HG03196 (cell line): Measurements from ENCODE around the gene KIAA0319L.
"Not testable (repeated sequence)": the region's sequence is repeated elsewhere in the genome, so short reads cannot be mapped to it uniquely, and the experiment has no call there.

Experiments
- ATAC-seq: cut with Tn5 transposase; IDR thresholded peaks from one replicate; pipeline ENCODE4 v1.9.1; 2021; ENCODE audit not compliant: unreplicated experiment

KIAA0319L gene

DNA sequence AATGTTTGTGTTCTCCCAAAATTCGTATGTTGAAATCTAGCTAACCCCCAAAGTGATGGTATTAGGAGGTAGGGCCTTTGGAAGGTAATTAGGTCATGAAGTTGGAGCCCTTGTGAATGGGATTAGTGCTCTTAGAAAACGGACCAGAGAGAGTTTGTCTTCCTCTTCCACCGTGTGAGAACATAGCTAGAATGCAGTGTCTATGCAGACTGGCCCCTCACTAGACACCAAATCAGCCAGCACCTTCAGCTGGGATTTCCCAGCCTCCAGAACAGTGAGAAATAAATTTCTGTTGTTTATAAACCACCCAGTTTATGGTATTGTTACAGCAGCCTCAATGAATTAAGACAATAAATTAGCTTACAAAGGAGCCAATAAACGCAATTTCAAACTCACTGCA lies 58.0 kb downstream of the KIAA0319L start:
- ATAC-seq: no peak

GRCh38 chr1:35497571-35497970 lies 59.6 kb downstream of the KIAA0319L start:
- no peak for ATAC-seq

GRCh38 chr1:35490250-35490649 lies 67.0 kb downstream of the KIAA0319L start:
- no peak for ATAC-seq

- ATAC-seq: no peak
Measured at GRCh38 chr1:35488336-35488735, 68.9 kb downstream of the KIAA0319L start.

GRCh38 chr1:35486858-35487408 lies 70.3 kb downstream of the KIAA0319L start:
- no peak for ATAC-seq

DNA sequence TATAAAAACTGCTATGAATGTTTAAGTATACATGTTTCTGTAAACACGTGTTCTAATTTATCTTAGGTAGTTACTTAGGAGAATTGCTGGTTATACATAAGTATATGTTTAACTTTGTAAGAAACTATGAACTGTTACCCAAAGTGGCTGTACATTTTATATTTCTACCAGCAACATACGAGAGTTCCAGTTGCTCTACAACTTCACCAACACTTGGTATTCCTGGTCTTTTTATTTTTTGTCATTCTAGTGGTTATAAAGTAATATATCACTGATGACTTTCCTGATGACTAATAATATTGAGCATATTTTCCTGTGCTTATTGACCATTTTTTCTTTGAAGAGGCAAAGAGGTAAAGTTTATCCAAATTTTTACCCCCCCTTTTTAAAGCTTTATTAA lies 76.0 kb downstream of the KIAA0319L start:
- ATAC-seq: no peak

GRCh38 chr1:35477870-35478269 lies 79.3 kb downstream of the KIAA0319L start:
- no peak for ATAC-seq

DNA sequence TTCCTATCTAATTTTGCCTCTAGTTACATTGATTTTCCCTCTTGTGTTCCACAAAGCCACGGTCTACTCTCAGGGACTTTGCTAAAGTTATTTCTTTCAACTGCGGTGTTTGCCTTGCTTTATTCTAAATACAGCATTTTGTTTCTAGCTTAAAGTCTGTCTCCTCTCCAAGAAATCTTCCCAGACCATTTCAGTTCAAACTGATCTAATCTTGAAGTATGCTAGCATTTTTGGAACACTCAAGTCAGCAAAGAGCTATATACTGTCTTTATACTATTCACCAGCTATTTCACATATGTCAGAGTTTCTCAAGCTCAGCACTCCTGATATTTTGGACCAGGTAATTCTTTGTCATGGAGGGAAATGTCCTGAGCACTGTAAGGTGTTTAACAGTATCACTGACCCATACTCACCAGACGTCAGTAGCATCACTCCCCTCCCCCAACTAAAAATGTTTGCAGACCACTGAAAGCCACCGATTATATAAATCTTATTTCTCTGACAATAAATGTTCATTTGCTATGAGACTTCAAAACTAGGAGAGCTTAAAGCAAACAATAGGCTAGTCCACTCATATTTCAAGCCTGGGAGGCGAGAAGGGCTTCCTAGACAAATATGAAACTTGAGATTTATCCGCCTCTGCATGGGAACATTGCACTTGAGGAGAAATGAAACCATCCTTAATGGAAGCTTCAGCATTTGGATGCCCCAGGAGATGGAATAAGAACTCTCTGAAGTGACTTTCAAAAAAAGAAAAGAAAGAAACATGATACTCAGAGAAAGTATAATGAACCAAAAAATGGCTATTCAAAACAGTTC lies 81.1 kb downstream of the KIAA0319L start:
- no peak for ATAC-seq

DNA sequence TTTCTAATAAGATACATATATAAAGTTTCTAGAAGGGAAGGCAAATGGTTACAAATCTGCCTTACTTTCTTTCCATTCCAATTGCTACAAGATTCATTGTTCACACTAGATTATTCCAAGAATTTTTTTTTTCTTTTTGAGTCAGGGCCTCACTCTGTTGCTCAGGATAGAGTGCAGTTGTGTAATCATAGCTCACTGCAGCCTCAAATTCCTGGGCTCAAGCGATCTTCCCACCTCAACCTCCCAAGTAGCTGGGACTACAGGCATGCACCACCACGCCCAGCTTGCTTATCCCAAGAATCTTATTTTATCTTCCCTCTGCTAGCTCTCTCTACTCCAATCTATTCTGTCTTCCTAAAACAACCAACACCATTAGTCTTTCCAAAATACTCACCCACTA lies 81.8 kb downstream of the KIAA0319L start:
- no peak for ATAC-seq

DNA sequence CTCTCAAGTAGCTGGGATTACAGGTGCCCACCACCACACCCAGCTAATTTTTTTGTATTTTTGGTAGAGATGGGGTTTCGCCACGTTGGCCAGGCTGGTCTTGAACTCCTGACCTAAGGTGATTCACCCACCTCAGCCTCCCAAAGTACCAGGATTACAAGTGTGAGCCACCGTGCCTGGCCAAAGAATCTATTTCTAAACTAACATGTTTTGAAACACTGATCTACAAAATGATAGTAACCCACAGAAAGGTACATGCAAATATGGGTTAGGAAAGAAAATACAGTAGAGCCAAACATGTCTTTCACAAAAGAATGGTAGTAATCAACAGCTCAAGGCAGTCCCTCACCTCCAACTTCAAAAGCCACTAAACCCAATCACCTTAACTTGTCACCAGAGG lies 84.0 kb downstream of the KIAA0319L start:
- ATAC-seq: not testable (repeated sequence)

DNA sequence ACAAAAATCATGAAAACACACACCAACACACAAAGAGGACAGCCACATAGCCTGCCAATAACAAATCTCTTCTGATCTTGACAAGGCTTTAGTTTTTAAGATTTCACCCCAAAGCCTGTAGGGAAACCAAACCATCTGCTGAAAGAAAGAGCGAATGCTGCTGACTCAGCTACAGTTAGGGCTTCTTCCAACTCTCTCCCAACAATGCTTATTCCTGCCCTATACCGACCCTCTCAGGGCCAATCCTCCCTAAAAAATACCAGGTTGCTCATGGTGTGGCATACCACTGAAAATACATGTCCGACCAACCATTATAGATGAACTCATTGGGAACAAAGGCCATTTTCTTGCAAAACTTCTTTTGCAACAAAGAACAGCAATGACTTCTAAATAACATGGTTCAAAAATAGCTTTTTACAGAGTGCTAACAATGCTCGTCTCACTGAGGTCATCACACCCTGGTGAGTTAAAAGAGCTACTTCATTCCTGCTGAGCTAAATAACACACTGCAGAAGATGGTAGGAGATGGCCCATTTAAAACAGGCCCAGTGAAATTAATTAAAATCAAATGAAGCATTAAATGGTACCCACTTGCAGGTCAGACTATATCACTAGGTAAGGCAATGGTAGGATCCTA lies 86.1 kb downstream of the KIAA0319L start:
- ATAC-seq: no peak

- no peak for ATAC-seq
Measured at GRCh38 chr1:35466120-35466519, 91.1 kb downstream of the KIAA0319L start.

- ATAC-seq: not testable (repeated sequence)
Measured at GRCh38 chr1:35463749-35464148, 93.5 kb downstream of the KIAA0319L start.

GRCh38 chr1:35463232-35463631 lies 94.0 kb downstream of the KIAA0319L start:
- ATAC-seq: no peak

- ATAC-seq: no peak
Measured at GRCh38 chr1:35461966-35462651, 95.1 kb downstream of the KIAA0319L start.

DNA sequence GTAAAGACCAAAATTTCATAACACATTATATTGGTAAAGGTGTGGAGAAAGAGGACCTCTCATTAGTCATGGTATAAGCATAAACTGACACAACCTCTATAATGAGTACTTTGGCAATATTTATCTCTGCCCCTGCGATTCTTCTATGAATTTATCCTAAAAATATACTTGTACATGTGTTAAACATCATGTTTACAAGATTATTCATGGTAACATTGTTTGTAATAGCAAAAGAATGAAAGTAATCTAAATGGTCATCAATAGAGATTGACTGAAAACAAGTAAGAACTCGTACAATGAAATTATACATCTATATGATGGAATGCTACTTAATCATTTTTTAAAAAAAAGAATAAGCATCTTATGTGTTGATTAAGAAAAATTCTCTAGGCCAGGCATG lies 96.4 kb downstream of the KIAA0319L start:
- no peak for ATAC-seq

DNA sequence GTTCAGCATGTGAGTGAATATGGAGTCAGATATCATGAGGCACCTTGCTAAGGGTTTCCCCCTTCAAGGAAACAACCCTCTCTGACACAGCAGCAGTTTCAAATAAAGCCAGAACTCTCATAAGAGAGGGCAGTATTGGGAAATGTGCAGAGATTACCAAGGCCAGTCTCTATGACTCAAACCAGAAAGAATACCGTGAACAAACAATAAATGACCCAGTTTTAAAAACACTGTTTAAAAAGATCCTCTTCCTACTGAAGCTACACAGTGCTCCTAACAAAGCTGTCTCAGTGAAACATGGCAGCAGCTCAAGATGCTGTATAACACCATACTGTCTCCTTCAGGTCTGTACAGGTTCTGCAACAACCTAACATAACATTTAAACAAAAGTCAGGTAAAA lies 102.6 kb downstream of the KIAA0319L start:
- ATAC-seq: no peak

GRCh38 chr1:35454176-35454575 lies 103.0 kb downstream of the KIAA0319L start:
- ATAC-seq: no peak

DNA sequence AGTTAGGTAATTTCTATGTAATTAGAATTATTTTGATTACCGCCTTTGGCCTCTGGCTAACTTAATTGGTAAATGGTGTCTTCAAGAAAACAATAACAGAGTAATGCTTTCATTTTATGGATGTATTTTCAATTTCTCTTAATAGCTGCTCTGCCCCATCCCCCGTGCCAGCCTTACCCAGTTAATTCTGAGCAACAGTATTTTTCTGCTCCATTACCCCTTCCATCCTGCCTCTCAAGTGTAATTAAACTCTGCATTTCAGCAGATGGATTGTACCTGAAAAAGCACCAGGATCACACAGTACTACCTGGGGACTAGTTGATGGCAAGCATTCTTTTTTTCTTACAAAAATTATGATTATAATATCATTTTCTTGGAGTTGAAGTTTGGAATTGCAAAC lies 104.2 kb downstream of the KIAA0319L start:
- no peak for ATAC-seq

- ATAC-seq: no peak
Measured at GRCh38 chr1:35452106-35452774, 105.0 kb downstream of the KIAA0319L start.

GRCh38 chr1:35451125-35451528 lies 106.1 kb downstream of the KIAA0319L start:
- ATAC-seq: peak; percentile 59
